NCI-H2081 (cell line): ENCODE measurements around the gene KRT34.

Source experiments
- DNase-seq, 2 experiments: peaks; one replicate each; lab custom pipeline; 2025; lab: John Stamatoyannopoulos, UW

The KRT34 gene

DNA sequence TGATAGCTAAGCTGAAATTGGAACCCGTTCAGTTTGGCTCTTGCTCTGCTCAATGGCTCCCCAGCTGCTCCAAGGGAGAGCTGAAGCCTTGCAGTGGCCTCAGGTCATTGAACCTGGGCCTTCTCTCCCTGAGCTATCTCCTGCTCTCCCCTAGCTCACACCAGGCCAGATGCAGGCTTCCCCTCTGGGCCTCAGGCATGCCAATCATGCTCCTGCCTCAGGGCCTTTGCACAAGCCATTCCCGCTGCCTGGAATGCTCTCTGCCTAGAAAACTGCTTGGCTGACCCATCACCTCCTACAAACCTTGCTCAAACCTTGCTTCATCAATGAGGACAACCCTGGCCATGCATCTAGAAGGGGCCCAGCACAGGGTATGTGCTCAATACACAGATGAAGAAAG lies 49.9 kb downstream of the KRT34 start:
- DNase-seq, result no peak

- DNase-seq, result no peak
Measured at GRCh38 chr17:41331606-41332005, 50.5 kb downstream of the KRT34 start.

DNA sequence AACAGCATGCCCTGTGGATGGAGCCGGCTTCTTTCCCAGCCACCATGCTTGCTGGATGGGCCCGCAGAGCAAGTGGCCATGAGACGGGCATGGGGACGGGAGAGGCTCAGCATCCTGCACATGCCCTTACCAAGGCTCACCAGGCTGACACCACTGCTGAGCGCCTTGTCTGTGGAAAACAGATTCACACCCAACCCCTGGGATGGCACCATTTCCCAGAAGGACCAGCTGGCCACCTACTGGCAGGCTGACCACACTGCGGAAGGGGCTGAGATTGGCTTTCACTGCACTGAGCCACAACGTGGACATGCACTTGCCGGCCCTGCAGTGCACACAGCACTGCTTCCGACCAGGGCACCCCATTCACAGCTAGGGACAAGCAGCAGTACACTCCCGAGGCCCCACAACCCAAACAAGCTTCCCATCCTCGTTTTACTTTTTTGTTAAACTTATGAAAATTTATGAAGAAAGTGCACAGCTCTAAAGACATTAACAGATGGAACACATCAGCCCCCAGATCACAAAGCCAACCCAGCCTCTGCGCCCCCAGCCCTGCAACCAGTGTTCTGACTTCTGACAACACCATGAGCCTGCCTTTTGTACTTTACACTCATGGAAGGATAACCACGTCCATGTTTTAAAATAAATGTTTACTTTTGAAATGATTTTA lies 52.7 kb downstream of the KRT34 start:
- peak; percentile 48 to 77 for DNase-seq

GRCh38 chr17:41328207-41328606 lies 53.9 kb downstream of the KRT34 start:
- no peak for DNase-seq
